GM21528 (cell line): Measurements from ENCODE around the gene TBCEL.
A peak's percentile ranks its signal among the peaks of the same experiment; 100 is the strongest.
"Not testable (repeated sequence)": the region's sequence is repeated elsewhere in the genome, so short reads cannot be mapped to it uniquely, and the experiment has no call there.

ENCODE experiments used
- ATAC-seq: cut with Tn5 transposase; IDR thresholded peaks from one replicate; pipeline ENCODE4 v1.9.1; 2021; ENCODE audit warnings: mild to moderate bottlenecking, moderate library complexity; ENCODE audit not compliant: unreplicated experiment, low FRiP score

TBCEL gene, protein sequence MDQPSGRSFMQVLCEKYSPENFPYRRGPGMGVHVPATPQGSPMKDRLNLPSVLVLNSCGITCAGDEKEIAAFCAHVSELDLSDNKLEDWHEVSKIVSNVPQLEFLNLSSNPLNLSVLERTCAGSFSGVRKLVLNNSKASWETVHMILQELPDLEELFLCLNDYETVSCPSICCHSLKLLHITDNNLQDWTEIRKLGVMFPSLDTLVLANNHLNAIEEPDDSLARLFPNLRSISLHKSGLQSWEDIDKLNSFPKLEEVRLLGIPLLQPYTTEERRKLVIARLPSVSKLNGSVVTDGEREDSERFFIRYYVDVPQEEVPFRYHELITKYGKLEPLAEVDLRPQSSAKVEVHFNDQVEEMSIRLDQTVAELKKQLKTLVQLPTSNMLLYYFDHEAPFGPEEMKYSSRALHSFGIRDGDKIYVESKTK

DNA sequence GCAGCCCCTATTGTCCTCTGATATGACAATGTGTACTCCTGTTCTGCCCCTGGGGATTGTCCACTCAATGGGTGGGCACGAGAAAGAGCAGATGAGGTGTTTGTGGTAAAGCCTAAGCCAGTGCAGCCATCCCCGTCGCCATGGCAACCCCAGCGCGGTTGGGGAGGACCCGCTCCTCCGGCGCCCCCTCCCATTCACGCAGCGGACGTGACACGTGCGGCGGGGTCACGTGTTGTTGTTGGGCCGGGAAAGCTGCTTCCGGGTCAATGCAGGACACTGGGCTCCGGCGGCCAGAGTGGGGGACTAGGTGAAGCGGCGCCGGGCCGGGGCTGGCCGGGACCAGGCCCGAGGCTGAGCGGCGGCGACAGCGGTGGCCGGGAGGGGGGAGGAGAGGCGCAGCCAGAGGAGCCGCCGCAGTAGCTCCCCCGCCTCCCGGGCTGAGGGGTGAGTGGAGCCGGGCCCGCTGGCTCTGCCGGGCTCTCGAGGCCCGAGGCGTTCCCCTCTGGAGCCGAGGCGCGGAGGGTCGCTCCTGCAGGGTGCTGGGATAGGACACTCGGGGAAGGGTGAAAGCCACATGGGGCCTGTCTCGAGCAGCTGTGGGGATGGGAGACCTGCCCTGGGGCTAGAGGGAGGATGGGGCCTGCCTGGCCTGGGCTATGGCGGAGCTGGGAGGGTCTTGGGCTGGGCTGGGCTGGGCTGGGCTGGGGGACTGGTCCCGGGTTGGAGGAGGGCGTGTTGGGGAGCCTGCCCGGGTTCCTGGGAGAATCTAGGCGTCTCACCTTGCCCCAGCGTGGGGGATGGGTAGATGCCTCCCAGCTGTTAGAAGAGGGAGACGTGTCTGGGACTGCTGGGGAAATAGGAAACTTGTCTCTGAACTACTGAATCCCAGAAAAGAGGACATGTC lies at the start of gene TBCEL:
Gene TBCEL, plus strand, starts transcription at position 255 of the 904 bp plus-strand sequence. CDS start 21,589 bp downstream, outside the sequence.
- peak; percentile 97 for ATAC-seq

DNA sequence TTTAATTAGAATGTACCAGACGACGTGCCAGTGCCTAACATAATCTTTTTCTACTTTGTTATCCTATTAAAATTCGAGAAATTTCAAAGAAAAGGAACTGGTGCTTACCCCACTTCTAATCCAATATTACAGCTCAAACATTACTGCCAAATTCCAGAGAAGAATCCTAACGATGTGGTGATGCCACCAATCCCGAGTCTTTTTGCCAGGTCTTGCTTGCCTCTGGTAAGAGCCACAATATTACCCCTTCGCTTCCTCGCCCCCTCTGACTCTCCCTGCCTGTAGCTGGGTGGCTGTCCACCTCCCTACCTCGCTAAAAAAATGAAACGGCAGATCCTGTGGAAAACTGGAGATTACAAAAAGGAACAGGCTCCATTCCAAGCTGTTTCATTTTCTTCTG lies 49.4 kb upstream of the TBCEL start:
- no peak for ATAC-seq

DNA sequence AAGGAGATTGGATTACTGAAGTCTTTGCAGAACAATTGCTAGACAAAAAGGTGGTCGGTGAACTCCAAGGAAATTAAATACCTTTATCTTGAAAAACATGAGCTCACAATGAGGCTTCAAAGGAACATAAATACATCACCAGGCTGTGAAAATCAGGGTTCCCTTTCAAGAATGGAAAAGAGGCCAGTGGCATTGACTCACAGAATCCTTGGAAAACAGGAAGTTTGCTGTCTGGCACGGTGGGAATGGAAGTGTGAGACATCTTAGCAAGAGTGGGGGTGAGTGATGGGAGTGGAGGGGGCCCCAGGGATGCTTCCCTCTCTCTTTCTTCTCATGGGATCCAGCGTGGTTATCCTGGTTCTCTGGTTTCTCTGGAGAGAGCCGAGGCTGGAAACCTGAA lies 48.9 kb upstream of the TBCEL start:
- no peak for ATAC-seq

DNA sequence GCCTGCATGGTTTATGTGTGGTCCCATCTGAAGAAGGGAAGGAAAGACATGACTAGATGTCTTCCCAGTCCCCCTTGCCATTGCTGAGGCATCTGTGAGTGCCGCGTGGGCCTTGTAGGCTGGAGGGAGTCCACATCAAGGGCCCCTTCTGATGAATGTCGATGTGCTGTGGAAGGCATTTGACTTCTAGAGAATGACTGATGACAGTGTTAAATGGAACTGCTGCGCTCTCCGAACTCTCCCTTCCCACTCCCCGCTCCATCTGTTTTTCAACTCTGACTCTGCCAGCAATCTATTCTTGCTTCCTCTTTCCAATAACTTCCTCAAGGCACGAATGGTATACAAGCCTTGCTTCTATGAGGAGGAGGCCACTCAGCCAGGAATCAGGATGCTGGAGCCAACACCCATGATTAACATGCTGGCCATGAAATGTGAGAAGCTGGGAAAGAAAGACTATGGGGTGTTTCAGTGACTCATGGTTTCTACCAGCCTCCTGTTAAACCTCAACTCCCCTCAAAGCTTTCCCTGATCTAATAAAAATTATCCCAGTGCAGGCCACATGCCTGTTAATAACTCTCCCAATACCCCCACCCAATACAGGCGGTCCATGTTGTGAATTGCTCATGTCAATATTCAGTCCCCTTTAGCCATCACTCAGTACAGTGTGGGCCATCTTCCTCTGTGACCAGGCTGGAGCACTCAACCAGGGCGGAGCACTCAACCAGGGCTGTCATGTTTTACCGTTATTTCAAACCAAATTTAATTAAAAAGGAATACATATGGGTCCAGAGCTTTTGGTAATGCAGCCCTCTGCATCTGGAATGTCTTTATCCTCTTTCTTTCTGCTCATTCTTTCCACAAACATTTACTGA lies 46.4 kb upstream of the TBCEL start:
- ATAC-seq = no peak

DNA sequence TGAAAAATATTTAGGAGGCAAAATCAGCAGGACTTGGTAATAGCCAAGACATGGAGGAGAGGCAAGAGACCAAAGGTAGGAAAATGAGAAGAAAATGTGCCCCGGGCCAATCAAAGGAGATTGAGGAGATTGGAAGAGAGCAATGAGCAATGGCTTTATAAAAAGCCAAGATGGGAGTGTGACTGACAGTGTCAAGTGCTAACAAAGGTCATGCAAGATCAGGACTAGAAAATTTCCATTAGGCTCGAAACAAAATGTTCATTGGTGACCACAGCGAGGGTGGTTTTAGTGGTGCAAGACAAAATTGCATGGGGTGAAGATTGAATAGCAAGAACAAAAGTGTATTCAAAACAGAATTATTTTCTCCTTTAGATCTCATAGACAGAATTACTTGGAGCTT lies 45.2 kb upstream of the TBCEL start:
- no peak for ATAC-seq

DNA sequence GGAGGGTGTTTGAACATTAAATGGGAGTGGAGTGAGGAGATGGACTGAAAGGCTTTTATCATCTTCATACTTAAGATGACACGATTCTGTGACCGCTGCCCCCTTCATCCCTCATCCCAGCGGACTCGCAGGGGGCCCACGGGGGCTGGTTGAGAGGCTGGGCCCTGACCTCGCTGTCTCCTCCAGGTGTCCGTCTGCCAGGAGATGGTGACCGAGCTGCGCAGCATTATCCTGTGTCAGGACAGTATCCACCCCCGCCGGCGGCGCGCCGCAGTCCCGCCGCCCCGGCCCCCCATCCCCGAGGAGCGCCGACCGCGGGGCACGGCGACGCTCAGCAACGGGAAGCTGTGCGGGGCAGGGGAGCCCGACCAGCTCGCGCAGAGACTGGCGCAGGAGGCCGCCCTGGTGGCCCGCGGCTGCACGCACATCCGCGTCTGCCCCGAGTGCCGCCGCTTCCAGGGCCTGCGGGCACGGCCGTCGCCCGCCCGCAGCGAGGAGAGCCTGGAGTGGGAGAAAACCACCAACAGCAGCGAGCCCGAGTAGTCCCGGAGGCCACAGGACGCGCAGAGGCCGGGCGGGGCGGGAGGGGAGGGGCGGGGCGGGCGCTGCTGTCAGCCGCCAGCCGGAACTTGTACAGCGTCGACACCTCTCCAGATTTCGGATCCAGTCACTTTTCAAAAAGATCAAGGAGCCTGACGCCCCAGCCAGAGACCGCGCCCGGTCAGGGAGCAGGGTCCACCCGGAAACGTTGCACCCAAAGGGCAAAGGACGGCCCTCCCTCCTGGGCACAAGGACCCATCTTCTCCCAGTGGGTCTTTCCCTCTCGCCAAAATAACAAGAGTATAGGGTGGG lies 38.0 kb upstream of the TBCEL start:
- peak; percentile 60 for ATAC-seq

DNA sequence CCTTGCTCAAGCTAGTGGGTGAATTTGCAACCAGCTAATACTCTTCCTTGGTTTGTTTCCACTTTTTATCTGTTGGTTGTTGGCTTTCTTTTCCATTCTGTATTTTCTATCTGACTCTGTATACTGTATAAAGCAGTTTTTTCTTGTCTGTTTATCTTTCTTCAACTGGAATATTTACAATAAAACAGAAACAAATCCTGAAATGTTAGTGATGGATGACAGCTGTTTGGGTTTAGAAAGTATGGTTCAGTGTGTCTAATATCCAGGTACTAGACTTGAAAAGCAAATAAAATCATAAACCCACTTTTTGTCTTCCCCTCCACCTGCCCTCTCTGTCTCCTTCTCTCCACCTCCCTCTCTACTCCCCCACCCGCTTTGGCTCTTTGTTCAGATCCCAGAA lies 35.3 kb upstream of the TBCEL start:
- no peak for ATAC-seq

DNA sequence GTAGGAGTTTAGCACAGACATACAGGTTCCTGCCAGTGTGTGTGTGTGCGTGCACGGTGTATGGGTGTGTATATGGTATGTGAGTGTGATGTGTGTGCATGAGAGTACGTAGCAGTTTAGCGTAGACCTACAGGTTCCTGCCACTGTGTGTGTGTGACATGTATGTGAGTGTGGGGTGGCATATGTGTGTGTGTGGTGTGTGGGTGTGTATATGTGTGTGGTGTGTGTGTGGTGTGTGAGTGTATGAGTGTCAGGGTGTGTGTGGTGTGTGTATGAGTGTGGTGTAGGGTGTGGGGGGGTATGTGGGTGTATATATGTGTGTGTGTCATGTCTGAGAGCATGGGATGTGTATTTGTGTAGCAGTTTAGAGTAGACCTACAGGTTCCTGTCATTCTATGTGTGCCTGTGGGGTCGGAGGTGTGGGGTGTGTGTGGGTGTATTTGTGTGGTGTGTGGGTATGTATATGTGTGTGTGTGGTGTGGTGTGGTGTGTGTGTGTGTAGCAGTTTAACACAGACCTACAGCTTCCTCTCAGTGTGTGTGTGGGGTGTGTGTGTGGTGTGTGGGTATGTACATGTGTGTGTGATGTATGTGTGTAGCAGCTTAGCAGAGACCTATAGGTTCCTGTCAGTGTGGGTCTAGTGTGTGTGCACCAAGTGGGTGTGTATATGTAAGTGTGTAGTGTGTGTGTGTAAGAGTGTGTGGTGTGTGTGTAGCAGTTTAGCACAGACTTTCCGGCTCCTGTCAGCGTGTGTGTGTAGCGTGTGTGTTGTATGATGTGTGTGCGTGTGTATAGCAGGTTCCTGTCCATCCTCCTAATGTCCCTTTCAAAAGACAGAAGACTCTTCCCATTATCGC lies 31.8 kb upstream of the TBCEL start:
- no peak for ATAC-seq

DNA sequence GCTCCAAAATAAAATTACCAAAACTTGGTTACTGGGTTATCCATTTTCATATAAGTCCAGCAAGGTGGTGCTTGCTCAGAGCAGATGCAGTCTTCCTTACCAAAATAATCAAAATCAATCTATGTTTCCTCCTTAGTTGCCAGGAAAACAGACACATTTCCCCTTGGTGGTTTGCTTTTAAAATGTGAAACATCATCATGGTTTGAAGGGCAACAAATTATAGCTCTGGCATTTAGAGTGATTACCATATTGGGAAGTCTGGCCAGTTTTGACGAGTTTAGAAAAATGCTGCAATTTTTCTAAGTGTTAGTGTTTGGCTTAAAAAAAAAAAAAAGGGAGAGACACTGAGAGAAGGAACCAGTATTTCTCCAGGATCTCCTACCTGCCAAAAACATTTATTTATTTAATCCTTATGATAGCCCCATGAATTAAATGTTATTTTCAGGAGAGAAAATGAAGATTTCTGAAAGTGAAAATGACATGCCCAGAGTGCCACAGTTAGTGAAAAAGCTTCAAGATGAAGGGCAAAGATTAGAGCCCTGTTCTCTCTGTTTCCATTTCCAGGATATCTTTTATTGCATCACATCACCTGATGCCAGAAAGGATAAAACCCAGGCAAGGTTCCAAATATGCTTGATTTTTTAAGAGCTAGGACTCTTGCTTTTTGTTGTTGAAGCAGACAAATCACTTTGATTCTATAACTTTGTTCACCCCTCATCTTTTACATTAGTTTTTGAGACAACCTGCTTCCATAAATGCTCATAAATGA lies 29.6 kb upstream of the TBCEL start:
- ATAC-seq = no peak

DNA sequence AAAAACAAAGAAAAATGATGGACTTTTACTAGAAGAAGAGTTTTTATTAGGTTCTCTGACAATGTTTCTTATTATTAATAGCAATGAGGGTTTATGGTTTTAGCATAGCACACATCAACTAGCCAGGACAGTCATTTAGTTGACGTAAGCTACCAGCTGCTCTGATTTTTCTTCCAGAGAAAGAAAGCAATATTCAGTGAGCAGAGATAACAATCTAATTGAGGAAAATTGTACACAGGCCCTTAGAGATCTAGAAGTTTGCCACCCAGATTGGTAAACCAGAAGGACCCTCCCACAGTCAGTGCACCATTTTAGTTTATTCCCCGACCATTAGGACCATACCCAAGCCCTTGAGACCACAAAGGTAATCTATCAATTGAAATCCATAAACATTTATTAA lies 28.7 kb upstream of the TBCEL start:
- ATAC-seq = no peak

DNA sequence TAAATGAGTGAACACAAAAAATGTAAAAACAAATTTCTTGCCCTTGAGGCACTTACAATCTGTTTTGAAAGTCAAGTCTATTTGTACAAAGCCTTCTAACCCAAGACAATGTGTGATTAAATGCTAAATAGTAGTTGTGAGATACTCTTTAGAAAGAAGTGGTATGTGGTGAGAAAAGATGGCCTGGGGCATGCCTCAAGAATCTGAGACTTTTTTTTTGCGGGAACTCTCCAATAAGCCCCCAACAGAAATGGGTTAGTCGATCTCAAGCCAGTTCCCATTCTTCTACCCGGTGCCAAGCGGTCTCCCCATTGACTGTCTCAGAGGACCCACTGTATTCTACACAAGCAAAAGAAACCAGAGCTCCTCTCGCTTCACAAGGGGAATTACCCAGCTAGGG lies 26.9 kb upstream of the TBCEL start:
- ATAC-seq = no peak

DNA sequence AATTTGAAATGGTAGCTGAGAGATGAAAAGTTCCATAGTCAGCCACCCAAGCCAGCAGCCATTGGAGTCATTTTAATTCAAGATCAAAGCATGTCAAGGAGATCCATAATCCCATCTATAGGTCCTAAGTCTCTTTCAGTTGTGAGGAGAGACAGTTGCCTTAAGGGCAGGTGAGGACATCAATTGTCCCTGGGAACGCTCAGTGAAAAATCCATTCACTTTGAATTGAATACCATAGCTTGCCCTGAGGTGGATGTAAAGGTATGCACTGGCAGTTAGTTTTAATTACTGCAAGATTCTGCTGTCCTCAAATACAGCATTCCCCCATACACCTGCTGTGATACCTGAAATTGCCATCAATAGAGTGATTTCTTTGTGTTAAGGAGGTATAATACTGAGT lies 25.3 kb upstream of the TBCEL start:
- ATAC-seq = no peak

DNA sequence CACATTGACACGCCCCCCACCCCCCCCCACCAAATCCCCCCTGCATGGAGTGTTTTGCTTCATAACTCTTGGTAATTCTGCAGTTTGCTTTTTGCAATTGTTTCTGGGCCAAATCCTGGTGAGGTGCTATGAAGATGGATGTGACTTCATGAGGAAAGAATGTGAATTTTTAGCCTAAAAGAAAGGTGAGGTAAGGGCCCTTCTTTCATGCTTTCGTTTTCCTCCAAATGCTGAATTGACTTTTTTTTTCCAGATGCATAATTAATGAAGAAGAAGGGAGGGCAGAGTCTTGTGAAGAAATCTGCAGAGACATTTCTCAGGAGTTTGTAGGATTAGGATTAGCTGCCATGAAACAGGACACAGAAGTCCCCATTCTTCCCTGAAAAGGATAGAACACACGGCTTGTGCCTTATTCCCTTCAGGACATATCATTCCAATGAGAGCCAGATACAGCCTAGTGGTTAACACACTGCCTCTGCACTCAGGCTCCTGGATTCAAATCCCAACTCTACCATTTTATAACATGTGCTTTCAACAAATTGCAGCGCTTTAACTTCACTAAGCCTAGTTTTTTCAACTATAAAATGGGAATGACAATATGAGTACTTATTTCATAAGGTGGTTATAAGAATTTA lies 19.6 kb upstream of the TBCEL start:
- no peak for ATAC-seq

DNA sequence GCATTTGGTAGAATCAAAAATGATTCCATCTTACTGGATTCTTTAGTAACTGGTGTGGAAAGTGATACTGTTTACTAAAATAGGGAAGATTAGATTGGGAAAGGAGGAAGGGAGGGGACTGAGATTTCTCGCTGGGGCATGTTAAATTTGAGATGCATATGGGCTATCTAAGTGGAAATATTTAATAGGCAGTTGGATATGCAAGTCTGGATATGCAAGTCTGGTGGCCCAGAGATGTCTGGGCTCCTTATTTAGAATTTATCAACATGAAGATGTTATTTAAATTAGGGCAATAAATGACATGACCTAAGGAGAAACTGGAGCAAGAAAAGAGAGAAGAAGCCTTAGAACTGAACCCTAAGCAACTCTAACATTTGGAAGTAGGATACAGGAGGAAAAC lies 17.0 kb upstream of the TBCEL start:
- ATAC-seq = no peak

DNA sequence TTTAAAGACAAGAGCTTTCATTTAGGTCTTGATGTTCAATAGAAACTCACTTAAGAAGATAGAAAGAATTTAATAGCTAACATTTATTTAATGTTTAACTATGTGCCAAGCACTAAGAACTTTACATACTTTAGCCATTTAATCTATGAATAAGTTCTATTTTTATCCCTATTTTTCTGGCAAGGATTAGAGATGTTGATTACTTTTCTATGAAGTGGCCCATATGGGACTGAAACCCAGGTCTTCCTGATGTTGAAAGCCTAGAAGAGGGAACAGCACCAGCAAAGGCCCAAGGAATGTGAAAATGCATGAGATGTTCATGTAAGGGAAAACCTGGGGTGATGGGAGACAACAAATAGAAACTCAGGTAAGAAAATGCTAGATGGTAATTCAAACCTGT lies 15.4 kb upstream of the TBCEL start:
- no peak for ATAC-seq

DNA sequence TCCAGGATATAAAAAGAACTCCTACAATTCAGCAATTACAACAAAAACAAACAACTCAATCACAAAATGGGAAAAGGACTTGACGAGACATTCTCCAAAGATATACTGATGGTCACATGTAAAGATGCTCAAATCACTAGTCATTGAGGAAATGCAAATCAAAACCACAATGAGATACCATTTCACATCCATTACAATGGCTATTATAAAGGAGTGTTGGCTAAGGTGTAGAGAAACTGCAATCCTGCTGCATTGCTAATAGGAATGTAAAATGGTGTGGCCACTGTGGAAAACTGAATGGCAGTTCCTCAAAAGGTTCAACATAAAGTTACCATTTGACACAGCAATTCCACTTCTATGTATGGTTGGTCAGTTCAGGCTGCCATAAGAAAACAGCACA lies 11.8 kb upstream of the TBCEL start:
- ATAC-seq = no peak

DNA sequence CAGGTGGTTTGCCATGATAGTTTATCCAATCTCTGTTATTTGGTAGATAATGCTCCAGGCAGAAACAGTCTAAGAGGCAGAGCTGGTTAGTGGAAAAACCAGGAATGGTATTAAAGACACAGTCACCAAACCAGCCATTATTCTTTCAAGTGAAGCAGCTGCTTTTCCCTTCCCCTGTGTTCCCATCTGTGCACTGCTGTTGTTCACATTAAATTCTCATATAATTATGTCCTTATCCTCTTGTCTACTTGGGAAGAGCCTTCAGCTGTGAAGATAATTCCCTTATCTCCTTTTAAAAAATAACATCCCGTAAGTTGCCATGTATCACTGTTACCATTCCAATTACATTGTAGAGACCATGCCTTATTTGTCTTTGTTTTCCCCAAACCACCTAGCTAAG lies 5.2 kb upstream of the TBCEL start:
- ATAC-seq = no peak

DNA sequence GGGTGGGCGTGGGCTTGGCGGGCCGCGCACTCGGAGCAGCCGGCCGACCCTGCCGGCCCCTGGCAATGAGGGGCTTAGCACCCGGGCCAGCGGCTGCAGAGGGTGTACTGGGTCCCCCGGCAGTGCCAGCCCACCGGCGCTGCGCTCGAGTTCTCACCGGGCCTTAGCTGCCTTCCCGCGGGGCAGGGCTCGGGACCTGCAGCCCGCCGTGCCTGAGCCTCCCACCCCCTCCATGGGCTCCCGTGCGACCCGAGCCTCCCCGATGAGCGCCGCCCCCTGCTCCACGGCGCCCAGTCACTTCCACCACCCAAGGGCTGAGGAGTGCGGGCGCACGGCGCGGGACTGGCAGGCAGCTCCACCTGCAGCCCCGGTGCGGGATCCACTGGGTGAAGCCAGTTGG lies 2.2 kb upstream of the TBCEL start:
- not testable (repeated sequence) for ATAC-seq
